Measurements from ENCODE around the gene RLN2.
A peak's percentile ranks its signal among the peaks of the same experiment; 100 is the strongest.
"Not testable (repeated sequence)": the region's sequence is repeated elsewhere in the genome, so short reads cannot be mapped to it uniquely, and the experiment has no call there.

The RLN2 gene

GRCh38 chr9:5303840-5304795 is at the start of gene RLN2:
RLN2 (minus strand) TSS chr9:5304716; CDS start chr9:5304580, 136 bp downstream.
- DNase-seq: peak; percentile 16 to 23
- ATAC-seq: peak; percentile 98
- Mint-ChIP-seq H3K4me3 (peak within 1 kb of the TSS; percentile 62 to 67), H3K4me1 (peaks cover 27% of the 10 kb centered on the region), H3K27ac (peak within 1 kb of the TSS in 1 of 2 donors; percentile 60)
- H3K9me3 Mint-ChIP-seq, H3K27me3 Mint-ChIP-seq: not testable (repeated sequence)

GRCh38 chr9:5354184-5354583 is 49.7 kb upstream of the RLN2 start:
- H3K27ac Mint-ChIP-seq: no peak overlapping the region
- no peak for DNase-seq
- ATAC-seq: no peak
- peaks cover 9 to 12% of the 10 kb centered on the region in 2 donors for H3K9me3 Mint-ChIP-seq
- H3K27me3 Mint-ChIP-seq: no peaks in the 10 kb centered on the region
- H3K4me1 Mint-ChIP-seq: peaks cover 32% of the 10 kb centered on the region
- H3K4me3 Mint-ChIP-seq: no peak overlapping the region

- Mint-ChIP-seq H3K27me3 (no peaks in the 10 kb centered on the region), H3K4me3 (peak overlapping the region in 1 of 2 donors; percentile 49)
- ATAC-seq: peak; percentile 86
Measured at GRCh38 chr9:5352637-5353248, 48.2 kb upstream of the RLN2 start.

GRCh38 chr9:5338992-5339981 is 34.8 kb upstream of the RLN2 start, which contains the start of gene RLN1:
RLN1 (minus strand) TSS chr9:5339876; CDS start chr9:5339746, 130 bp downstream.
- peak within 1 kb of the TSS; percentile 72 to 74 for H3K4me3 Mint-ChIP-seq
- H3K9me3 Mint-ChIP-seq, H3K27me3 Mint-ChIP-seq: not testable (repeated sequence)
- peaks cover 20% of the 10 kb centered on the region for H3K4me1 Mint-ChIP-seq
- H3K27ac Mint-ChIP-seq: peak within 1 kb of the TSS; percentile 76
- peak; percentile 35 to 43 for DNase-seq
- ATAC-seq: peak; percentile 99

More at GRCh38 chr9:5352637-5353248, 48.2 kb upstream of the RLN2 start:
- Mint-ChIP-seq H3K4me1 (peaks cover 32% of the 10 kb centered on the region), H3K27ac (no peak overlapping the region), H3K9me3 (peaks cover 10 to 13% of the 10 kb centered on the region in 2 donors)
- DNase-seq: no peak

GRCh38 chr9:5336688-5337087 is 32.2 kb upstream of the RLN2 start:
- H3K27me3 Mint-ChIP-seq: no peaks in the 10 kb centered on the region
- DNase-seq (peak; percentile 7 to 13), ATAC-seq (no peak)
- no peaks in the 10 kb centered on the region for H3K9me3 Mint-ChIP-seq
- peaks cover 33% of the 10 kb centered on the region for H3K4me1 Mint-ChIP-seq
- no peak overlapping the region for H3K27ac Mint-ChIP-seq
- H3K4me3 Mint-ChIP-seq: peak overlapping the region; percentile 35 to 59

GRCh38 chr9:5331276-5331675 is 26.8 kb upstream of the RLN2 start:
- H3K9me3 Mint-ChIP-seq, H3K27me3 Mint-ChIP-seq, H3K4me3 Mint-ChIP-seq, DNase-seq, ATAC-seq, H3K27ac Mint-ChIP-seq: not testable (repeated sequence)
- peaks cover 30% of the 10 kb centered on the region for H3K4me1 Mint-ChIP-seq

GRCh38 chr9:5326893-5327548 is 22.5 kb upstream of the RLN2 start:
- Mint-ChIP-seq H3K27me3 (no peaks in the 10 kb centered on the region), H3K27ac (no peak overlapping the region), H3K9me3 (no peaks in the 10 kb centered on the region), H3K4me1 (peaks cover 24% of the 10 kb centered on the region), H3K4me3 (peak overlapping the region in 1 of 2 donors; percentile 37)
- DNase-seq (peak; percentile 8 to 32), ATAC-seq (peak; percentile 65)

GRCh38 chr9:5326187-5326586 is 21.7 kb upstream of the RLN2 start:
- H3K4me1 Mint-ChIP-seq: peaks cover 24% of the 10 kb centered on the region
- peak overlapping the region in 1 of 2 donors; percentile 54 for H3K4me3 Mint-ChIP-seq
- DNase-seq (no peak), ATAC-seq (no peak)
- H3K27me3 Mint-ChIP-seq: no peaks in the 10 kb centered on the region
- H3K27ac Mint-ChIP-seq: no peak overlapping the region
- no peaks in the 10 kb centered on the region for H3K9me3 Mint-ChIP-seq

- peak overlapping the region in 1 of 2 donors; percentile 34 for H3K27ac Mint-ChIP-seq
- H3K4me1 Mint-ChIP-seq: peaks cover 11% of the 10 kb centered on the region
- not testable (repeated sequence) for H3K27me3 Mint-ChIP-seq, ATAC-seq, H3K4me3 Mint-ChIP-seq, H3K9me3 Mint-ChIP-seq, DNase-seq
Measured at GRCh38 chr9:5321601-5322000, 17.1 kb upstream of the RLN2 start.

GRCh38 chr9:5321058-5321457 is 16.5 kb upstream of the RLN2 start:
- Mint-ChIP-seq H3K27ac (no peak overlapping the region), H3K4me3 (no peak overlapping the region), H3K4me1 (peaks cover 6% of the 10 kb centered on the region), H3K9me3 (peaks cover 0 to 9% of the 10 kb centered on the region in 2 donors), H3K27me3 (no peaks in the 10 kb centered on the region)
- no peak for DNase-seq
- no peak for ATAC-seq

- peaks cover 11 to 25% of the 10 kb centered on the region in 2 donors for H3K9me3 Mint-ChIP-seq
- DNase-seq, H3K4me1 Mint-ChIP-seq, ATAC-seq, H3K4me3 Mint-ChIP-seq, H3K27me3 Mint-ChIP-seq, H3K27ac Mint-ChIP-seq: not testable (repeated sequence)
Measured at GRCh38 chr9:5316406-5316805, 11.9 kb upstream of the RLN2 start.

GRCh38 chr9:5315187-5315923 is 10.8 kb upstream of the RLN2 start:
- DNase-seq: no peak
- peaks cover 11 to 25% of the 10 kb centered on the region in 2 donors for H3K9me3 Mint-ChIP-seq
- H3K4me1 Mint-ChIP-seq: no peaks in the 10 kb centered on the region
- H3K27me3 Mint-ChIP-seq: no peaks in the 10 kb centered on the region
- H3K4me3 Mint-ChIP-seq: no peak overlapping the region
- no peak overlapping the region for H3K27ac Mint-ChIP-seq
- no peak for ATAC-seq

GRCh38 chr9:5310851-5311250 is 6.3 kb upstream of the RLN2 start:
- H3K4me1 Mint-ChIP-seq: peaks cover 9% of the 10 kb centered on the region
- ATAC-seq: no peak
- no peak overlapping the region for H3K27ac Mint-ChIP-seq
- H3K4me3 Mint-ChIP-seq: no peak overlapping the region
- no peaks in the 10 kb centered on the region for H3K27me3 Mint-ChIP-seq
- peaks cover 11 to 14% of the 10 kb centered on the region in 2 donors for H3K9me3 Mint-ChIP-seq
- DNase-seq: no peak

- Mint-ChIP-seq H3K4me1 (peaks cover 27% of the 10 kb centered on the region), H3K27me3 (no peaks in the 10 kb centered on the region), H3K27ac (no peak overlapping the region), H3K4me3 (no peak overlapping the region), H3K9me3 (no peaks in the 10 kb centered on the region)
- no peak for DNase-seq
- ATAC-seq: no peak
Measured at GRCh38 chr9:5305741-5306140, 1.2 kb upstream of the RLN2 start.
